Vagina (tissue), 2 donors: ENCODE results near the gene CYRIA.

Experiments
- POLR2A ChIP-seq, 2 donors: fragments of 450-650 bp; IDR thresholded peaks; one replicate each; pipeline ENCODE4 v1.6.1; 2017; ENCODE audit warnings: antibody characterized with exemption in 2 of 2, mild to moderate bottlenecking in 2 of 2, moderate library complexity in 2 of 2
- POLR2AphosphoS5 ChIP-seq, 2 donors: sonication (generic); formaldehyde crosslinking; IDR thresholded peaks; one replicate each; pipeline ENCODE4 v1.9.0; 2017; ENCODE audit warnings: antibody characterized with exemption in 2 of 2, mild to moderate bottlenecking in 2 of 2, low read depth in 1 of 2; ENCODE audit not compliant: insufficient read depth in 1 of 2
- TF ChIP-seq, protein P1 (sequence below), 3 experiments: fragments of 450-650 bp in 2 of 3; fragments of 200-600 bp in 1 of 3; sonication (generic) in 1 of 3; IDR thresholded peaks; one replicate each; pipeline ENCODE4 v1.5.1; 2017 to 2019; ENCODE audit warnings: antibody characterized with exemption in 3 of 3, mild to moderate bottlenecking in 2 of 3, moderate library complexity in 2 of 3

- TF ChIP-seq, protein P1, sequence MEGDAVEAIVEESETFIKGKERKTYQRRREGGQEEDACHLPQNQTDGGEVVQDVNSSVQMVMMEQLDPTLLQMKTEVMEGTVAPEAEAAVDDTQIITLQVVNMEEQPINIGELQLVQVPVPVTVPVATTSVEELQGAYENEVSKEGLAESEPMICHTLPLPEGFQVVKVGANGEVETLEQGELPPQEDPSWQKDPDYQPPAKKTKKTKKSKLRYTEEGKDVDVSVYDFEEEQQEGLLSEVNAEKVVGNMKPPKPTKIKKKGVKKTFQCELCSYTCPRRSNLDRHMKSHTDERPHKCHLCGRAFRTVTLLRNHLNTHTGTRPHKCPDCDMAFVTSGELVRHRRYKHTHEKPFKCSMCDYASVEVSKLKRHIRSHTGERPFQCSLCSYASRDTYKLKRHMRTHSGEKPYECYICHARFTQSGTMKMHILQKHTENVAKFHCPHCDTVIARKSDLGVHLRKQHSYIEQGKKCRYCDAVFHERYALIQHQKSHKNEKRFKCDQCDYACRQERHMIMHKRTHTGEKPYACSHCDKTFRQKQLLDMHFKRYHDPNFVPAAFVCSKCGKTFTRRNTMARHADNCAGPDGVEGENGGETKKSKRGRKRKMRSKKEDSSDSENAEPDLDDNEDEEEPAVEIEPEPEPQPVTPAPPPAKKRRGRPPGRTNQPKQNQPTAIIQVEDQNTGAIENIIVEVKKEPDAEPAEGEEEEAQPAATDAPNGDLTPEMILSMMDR (IDR thresholded peaks at IDR 0.05) = no peak
- no peak for TF ChIP-seq POLR2A (IDR thresholded peaks at IDR 0.05)
- TF ChIP-seq POLR2AphosphoS5 (IDR thresholded peaks at IDR 0.05; ENCODE audit: insufficient read depth in 1 of 2, low read depth in 1 of 2) = no peak
Observed at GRCh38 chr2:16682431-16683118, 16.9 kb upstream of the CYRIA start.
